Adrenal gland (tissue), 12 donors: ENCODE data around the gene DLG2. TPM values are rescaled to one million over a fixed set of nuclear protein-coding genes. Genes with fewer than 3 reads are reported as not detected.
A peak's percentile ranks its signal among the peaks of the same experiment; 100 is the strongest.

Experiments used
- DNase-seq, 7 donors: peaks; one replicate each; pipeline ENCODE4 v3.0.0-alpha.2; 2019 to 2020
- H3K27ac ChIP-seq, 5 donors: fragments of 200-600 bp; sonication (generic) in 4 of 5; 1 replicate in 3 of 5; 2 replicates in 2 of 5; pipeline versions ENCODE4 v1.5.1 to v1.8.0; 2016 to 2020; ENCODE audit warnings: mild to moderate bottlenecking in 1 of 5
- H3K27me3 ChIP-seq: fragments of 200-600 bp; 2 replicates; pipeline ENCODE4 v1.8.0; 2021
- H3K36me3 ChIP-seq, 2 donors: fragments of 200-600 bp; replicated peaks in 1 of 2; 1 replicate in 1 of 2; 2 replicates in 1 of 2; pipeline versions ENCODE4 v1.5.1 to v1.8.0; 2018 to 2022
- H3K4me1 ChIP-seq, 2 donors: fragments of 200-600 bp; replicated peaks in 1 of 2; 1 replicate in 1 of 2; 2 replicates in 1 of 2; pipeline versions ENCODE4 v1.5.1 to v1.8.0; 2018 to 2021
- H3K4me3 ChIP-seq, 4 donors: fragments of 200-600 bp; sonication (generic) in 3 of 4; one replicate each; pipeline ENCODE4 v1.5.1; 2016 to 2018
- H3K9me3 ChIP-seq, 3 donors: fragments of 200-600 bp; sonication (generic) in 1 of 3; replicated peaks in 1 of 3; 1 replicate in 2 of 3; 2 replicates in 1 of 3; pipeline versions ENCODE4 v1.5.1 to v1.8.0; 2016 to 2021
- POLR2A ChIP-seq, 2 donors: fragments of 450-650 bp; IDR thresholded peaks; one replicate each; pipeline ENCODE4 v1.6.1; 2017; ENCODE audit warnings: antibody characterized with exemption in 2 of 2, mild to moderate bottlenecking in 2 of 2, moderate library complexity in 1 of 2
- WGBS, 4 donors: extraction: QIAGEN DNeasy Blood & Tissue Kit in 2 of 4; methylation state at CpG; one replicate each; pipeline versions ENCODE4 v1.1.5 to v1.1.7; 2013 to 2017; 5-methylcytosine and 5-hydroxymethylcytosine counted together
- intact Hi-C, 2 donors: fragments of 100-400 bp; cut with DNase I; formaldehyde crosslinking; loops; one replicate each; pipeline versions ENCODE4 v1.14.1 to v1.15.0; 2022 to 2023
- polyA plus RNA-seq, 3 donors: library from polyadenylated mRNA; stranded (reverse); fragments of 200-250 nt in 2 of 3; fragments of 350-450 nt in 1 of 3; fragmentation: Illumina TruSeq in 1 of 3; extraction: RNeasy Lipid Tissue Mini Kit (QIAGEN cat#74804) in 1 of 3; gene quantifications; one replicate each; pipeline ENCODE4 v1.2.3, GENCODE V29; 2013 to 2014
- total RNA-seq, 9 donors: library from RNA; depleted of rRNA in 4 of 9; stranded (reverse); fragments of >200 nt in 4 of 9; fragments of 120-200 nt in 1 of 9; fragmentation: NEBNext Ultra II Directional in 1 of 9; extraction: Animal tissue kit (Norgen Biotek cat#: 25700) in 1 of 9; gene quantifications; one replicate each; pipeline versions ENCODE4 v1.1.0 to v1.2.4, GENCODE V29; 2013 to 2023
- TF ChIP-seq, protein P1 (sequence below), 6 experiments: fragments of 450-650 bp in 4 of 6; fragments of 200-600 bp in 2 of 6; sonication (generic) in 1 of 6; IDR thresholded peaks; 1 replicate in 5 of 6; 2 replicates in 1 of 6; pipeline versions ENCODE4 v1.5.1 to v1.8.0; 2016 to 2021; ENCODE audit warnings: antibody characterized with exemption in 6 of 6, mild to moderate bottlenecking in 2 of 6, moderate library complexity in 1 of 6
- donor health status: healthy with polysubstance abuse.
- donor health status: Bipolar disorder and iron deficiency.
- donor health status: DM: yes; HTN: yes; CAD: no.
- donor health status: DM: no; HTN: no; CAD: no.
- donor health status: DM: no; HTN: no; CAD: no.
- donor health status: DM: yes; HTN: yes; CAD: no.

Gene DLG2
- total and polyA plus RNA-seq, 12 donors, result 8.3 to 101 (median 37.5) TPM

DNA sequence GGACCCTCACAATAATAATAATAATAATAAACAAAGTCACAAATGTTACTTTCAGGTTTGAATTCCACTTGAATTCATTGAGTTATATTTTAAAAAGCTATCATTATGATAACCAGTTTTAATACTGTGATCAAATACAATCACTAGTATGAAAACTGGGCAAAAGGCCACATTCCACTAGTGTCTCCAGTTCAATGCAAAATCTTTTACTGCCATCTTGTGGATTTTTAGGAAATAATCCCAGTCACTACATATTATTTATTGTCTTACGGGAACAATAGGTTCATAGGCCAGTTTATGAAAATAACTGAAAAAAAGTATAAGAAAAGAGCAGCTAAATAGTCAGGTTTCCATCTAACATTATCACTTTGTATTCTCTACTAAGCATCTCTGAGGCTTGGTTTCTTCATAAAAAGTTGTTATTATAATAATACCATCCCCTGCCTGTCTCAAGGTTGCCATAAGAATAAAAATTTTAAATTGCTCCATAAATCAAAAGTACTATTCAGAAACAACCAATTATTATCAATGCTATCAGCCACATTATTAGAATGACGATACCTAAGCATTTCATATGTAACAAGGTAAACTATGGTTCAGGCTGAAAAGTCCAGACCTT is 1807.1 kb downstream of the DLG2 start:
- TF ChIP-seq, protein P1, sequence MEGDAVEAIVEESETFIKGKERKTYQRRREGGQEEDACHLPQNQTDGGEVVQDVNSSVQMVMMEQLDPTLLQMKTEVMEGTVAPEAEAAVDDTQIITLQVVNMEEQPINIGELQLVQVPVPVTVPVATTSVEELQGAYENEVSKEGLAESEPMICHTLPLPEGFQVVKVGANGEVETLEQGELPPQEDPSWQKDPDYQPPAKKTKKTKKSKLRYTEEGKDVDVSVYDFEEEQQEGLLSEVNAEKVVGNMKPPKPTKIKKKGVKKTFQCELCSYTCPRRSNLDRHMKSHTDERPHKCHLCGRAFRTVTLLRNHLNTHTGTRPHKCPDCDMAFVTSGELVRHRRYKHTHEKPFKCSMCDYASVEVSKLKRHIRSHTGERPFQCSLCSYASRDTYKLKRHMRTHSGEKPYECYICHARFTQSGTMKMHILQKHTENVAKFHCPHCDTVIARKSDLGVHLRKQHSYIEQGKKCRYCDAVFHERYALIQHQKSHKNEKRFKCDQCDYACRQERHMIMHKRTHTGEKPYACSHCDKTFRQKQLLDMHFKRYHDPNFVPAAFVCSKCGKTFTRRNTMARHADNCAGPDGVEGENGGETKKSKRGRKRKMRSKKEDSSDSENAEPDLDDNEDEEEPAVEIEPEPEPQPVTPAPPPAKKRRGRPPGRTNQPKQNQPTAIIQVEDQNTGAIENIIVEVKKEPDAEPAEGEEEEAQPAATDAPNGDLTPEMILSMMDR (IDR thresholded peaks at IDR 0.05), result peak; percentile 29 to 82 (median 72)
- no peak for TF ChIP-seq POLR2A (IDR thresholded peaks at IDR 0.05)
- Histone ChIP-seq H3K4me1 (peaks cover 0 to 6% of the 10 kb centered on the region in 2 donors), H3K4me3 (no peak overlapping the region), H3K27ac (no peak overlapping the region), H3K36me3 (no peaks in the 10 kb centered on the region), H3K9me3 (no peaks in the 10 kb centered on the region), H3K27me3 (no peaks in the 10 kb centered on the region)
- 15 to 25% (median 23%) methylated on average over 2 of the region's 2 CpGs for WGBS, 4 donors
- intact Hi-C loops, result loop anchor here (5.0 to 10.0 kb wide), 2 partner anchors 525 to 528 kb away; no protein-coding TSS in a partner anchor
- peak in 3 of 7 donors; percentile 18 to 49 (median 37) for DNase-seq

DNA sequence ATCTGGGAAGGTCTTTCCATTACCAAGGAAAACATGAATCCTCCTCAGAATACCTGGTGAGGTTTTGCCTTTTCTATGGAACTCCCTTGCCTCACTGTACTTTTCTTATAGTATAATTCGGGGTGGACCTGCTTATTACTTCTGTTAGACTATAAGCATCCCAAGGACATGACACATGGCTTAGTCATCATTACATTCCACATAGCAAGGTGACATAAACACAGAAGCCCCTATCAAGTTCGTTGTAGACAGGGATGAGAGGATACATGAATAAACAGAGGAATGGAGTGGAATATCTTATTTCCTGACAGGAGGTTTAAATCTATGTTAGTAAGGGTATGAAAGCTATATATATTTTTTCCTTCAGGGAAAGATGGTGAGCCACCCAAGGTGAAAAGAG is 1808.8 kb downstream of the DLG2 start:
- intact Hi-C loops, result loop anchor here (5.0 to 10.0 kb wide), 2 partner anchors 524 to 526 kb away; no protein-coding TSS in a partner anchor
- peaks cover 0 to 6% of the 10 kb centered on the region in 2 donors for H3K4me1 ChIP-seq
- WGBS, 4 donors, result 35 to 55% (median 44%) methylated on average over 2 of the region's 2 CpGs
- TF ChIP-seq POLR2A (IDR thresholded peaks at IDR 0.05), result no peak
- TF ChIP-seq, protein P1 (IDR thresholded peaks at IDR 0.05), result no peak
- H3K9me3 ChIP-seq, result no peaks in the 10 kb centered on the region
- no peaks in the 10 kb centered on the region for H3K27me3 ChIP-seq
- no peak overlapping the region for H3K27ac ChIP-seq
- no peak overlapping the region for H3K4me3 ChIP-seq
- no peak for DNase-seq
- no peaks in the 10 kb centered on the region for H3K36me3 ChIP-seq

DNA sequence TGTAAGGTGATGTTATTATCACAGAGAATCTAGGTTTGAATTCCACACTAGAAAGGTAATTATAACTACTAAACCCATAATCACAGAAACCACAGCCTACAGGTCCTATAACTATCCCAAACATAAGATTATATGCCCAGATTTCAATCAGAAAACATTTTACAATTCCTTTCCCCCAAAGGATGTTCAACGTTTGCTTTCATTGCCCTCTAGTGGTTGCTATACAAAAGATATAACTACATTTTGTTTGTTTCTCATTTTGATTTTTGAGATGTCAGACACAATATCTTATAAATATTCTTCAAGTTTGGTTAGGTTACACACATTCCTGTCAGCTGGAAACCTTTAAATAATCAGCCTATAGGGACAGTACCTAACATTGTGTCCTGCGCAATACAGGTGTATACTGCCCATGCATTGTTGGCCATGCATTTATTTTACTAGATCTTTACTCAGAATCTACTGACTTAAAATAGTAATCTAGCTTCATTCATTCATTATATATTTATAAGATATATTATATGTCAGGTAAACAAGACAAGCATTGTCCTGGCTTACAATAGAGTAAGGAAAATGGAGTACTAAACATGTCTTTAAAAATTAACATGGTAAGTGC is 1810.5 kb downstream of the DLG2 start:
- no peak overlapping the region for H3K4me3 ChIP-seq
- peaks cover 0 to 6% of the 10 kb centered on the region in 2 donors for H3K4me1 ChIP-seq
- H3K36me3 ChIP-seq, result no peaks in the 10 kb centered on the region
- WGBS, 4 donors, result 43 to 49% (median 46%) methylated on average over 2 of the region's 2 CpGs
- H3K27me3 ChIP-seq, result no peaks in the 10 kb centered on the region
- H3K27ac ChIP-seq, result no peak overlapping the region
- TF ChIP-seq, protein P1 (IDR thresholded peaks at IDR 0.05), result peak; percentile 40 to 63 (median 51)
- no peak for TF ChIP-seq POLR2A (IDR thresholded peaks at IDR 0.05)
- no peak for DNase-seq
- intact Hi-C loops, result loop anchor here (5.0 to 10.0 kb wide), 2 partner anchors 522 to 524 kb away; no protein-coding TSS in a partner anchor
- no peaks in the 10 kb centered on the region for H3K9me3 ChIP-seq

DNA sequence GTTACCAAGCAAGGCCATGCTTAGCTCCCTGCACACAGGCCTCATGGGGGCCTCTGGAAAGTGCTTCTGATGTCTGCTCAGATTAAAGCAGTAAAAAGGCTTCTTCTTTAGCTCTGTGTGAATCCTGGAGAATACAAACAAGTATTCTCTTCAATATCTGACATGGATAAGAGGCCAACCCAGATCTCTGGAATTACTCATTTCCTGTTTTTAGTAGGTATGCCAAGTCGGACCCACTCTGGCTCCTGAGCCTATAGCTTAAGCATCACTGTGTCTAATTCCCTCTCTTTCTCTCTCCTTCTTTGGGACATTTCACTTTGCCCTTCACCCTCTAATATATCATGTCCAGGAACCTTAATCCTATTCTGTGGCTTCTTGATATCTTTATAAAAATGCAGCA is 1811.4 kb downstream of the DLG2 start:
- no peaks in the 10 kb centered on the region for H3K9me3 ChIP-seq
- H3K27me3 ChIP-seq, result no peaks in the 10 kb centered on the region
- no peaks in the 10 kb centered on the region for H3K36me3 ChIP-seq
- peaks cover 0 to 6% of the 10 kb centered on the region in 2 donors for H3K4me1 ChIP-seq
- 24 to 54% (median 42%) methylated on average over 1 of the region's 1 CpG for WGBS, 4 donors
- no peak overlapping the region for H3K4me3 ChIP-seq
- no peak for DNase-seq
- TF ChIP-seq, protein P1 (IDR thresholded peaks at IDR 0.05), result no peak
- no peak for TF ChIP-seq POLR2A (IDR thresholded peaks at IDR 0.05)
- H3K27ac ChIP-seq, result no peak overlapping the region
- intact Hi-C loops, result loop anchor here (5.0 to 10.0 kb wide), 2 partner anchors 521 to 523 kb away; no protein-coding TSS in a partner anchor
